Testis (tissue), 3 donors: ENCODE measurements around the gene GATAD2A. TPM values are rescaled to one million over a fixed set of nuclear protein-coding genes. Genes with fewer than 3 reads are reported as not detected.

Experiments used
- DNase-seq: peaks from one replicate; pipeline ENCODE4 v3.0.0-alpha.2; 2019
- H3K27ac ChIP-seq, 2 donors: fragments of 200-600 bp; sonication (generic); one replicate each; pipeline ENCODE4 v1.5.1; 2019
- H3K27me3 ChIP-seq: fragments of 200-600 bp; sonication (generic); one replicate; pipeline ENCODE4 v1.5.1; 2019
- H3K36me3 ChIP-seq: fragments of 200-600 bp; sonication (generic); one replicate; pipeline ENCODE4 v1.5.1; 2017; ENCODE audit warnings: low read depth; ENCODE audit errors: missing control alignments
- H3K4me1 ChIP-seq: fragments of 200-600 bp; sonication (generic); one replicate; pipeline ENCODE4 v1.5.1; 2019
- H3K4me3 ChIP-seq, 2 donors: fragments of 200-600 bp; sonication (generic); one replicate each; pipeline ENCODE4 v1.5.1; 2017 to 2019
- H3K9me3 ChIP-seq: fragments of 200-600 bp; sonication (generic); one replicate; pipeline ENCODE4 v1.5.1; 2017
- POLR2A ChIP-seq: fragments of 450-650 bp; IDR thresholded peaks from one replicate; pipeline ENCODE4 v1.6.1; 2017; ENCODE audit warnings: antibody characterized with exemption, mild to moderate bottlenecking, moderate library complexity
- WGBS, 2 donors: methylation state at CpG; one replicate each; pipeline ENCODE4 v1.1.5; 2018; 5-methylcytosine and 5-hydroxymethylcytosine counted together
- intact Hi-C: fragments of 100-400 bp; cut with DNase I; formaldehyde crosslinking; loops from one replicate; pipeline ENCODE4 v1.15.1; 2023; ENCODE audit warnings: low total_unique reads
- polyA plus RNA-seq: library from polyadenylated mRNA; stranded (reverse); fragments of 350-450 nt; fragmentation: Illumina TruSeq; extraction: RNeasy Lipid Tissue Mini Kit (QIAGEN cat#74804); gene quantifications from one replicate; pipeline ENCODE4 v1.2.3, GENCODE V29; 2014; ENCODE audit warnings: low read depth, low replicate concordance; ENCODE audit not compliant: insufficient read depth
- total RNA-seq, 2 donors: library from RNA; depleted of rRNA; stranded (reverse); fragments of >200 nt; gene quantifications; one replicate each; pipeline ENCODE4 v1.2.3, GENCODE V29; 2016
- TF ChIP-seq, protein P1 (sequence below), 3 experiments: fragments of 450-650 bp in 2 of 3; fragments of 200-600 bp in 1 of 3; sonication (generic) in 1 of 3; IDR thresholded peaks; one replicate each; pipeline ENCODE4 v1.5.1; 2016 to 2019; ENCODE audit warnings: antibody characterized with exemption in 3 of 3, mild to moderate bottlenecking in 2 of 3, moderate library complexity in 1 of 3

Gene GATAD2A
- total and polyA plus RNA-seq, 3 donors from 2014 or later: 109 to 197 (median 163) TPM

GRCh38 chr19:19495614-19496603 lies 90.4 kb downstream of the GATAD2A start:
- Histone ChIP-seq H3K4me3 (no peak overlapping the region), H3K36me3 (no peaks in the 10 kb centered on the region), H3K27ac (no peak overlapping the region), H3K9me3 (no peaks in the 10 kb centered on the region), H3K27me3 (no peaks in the 10 kb centered on the region), H3K4me1 (peaks cover 6% of the 10 kb centered on the region)
- intact Hi-C loops: no loop called here
- no peak for DNase-seq
- 94% methylated on average over 27 to 30 of the region's 30 CpGs for WGBS, 2 donors
- no peak for TF ChIP-seq POLR2A
- TF ChIP-seq, protein P1, sequence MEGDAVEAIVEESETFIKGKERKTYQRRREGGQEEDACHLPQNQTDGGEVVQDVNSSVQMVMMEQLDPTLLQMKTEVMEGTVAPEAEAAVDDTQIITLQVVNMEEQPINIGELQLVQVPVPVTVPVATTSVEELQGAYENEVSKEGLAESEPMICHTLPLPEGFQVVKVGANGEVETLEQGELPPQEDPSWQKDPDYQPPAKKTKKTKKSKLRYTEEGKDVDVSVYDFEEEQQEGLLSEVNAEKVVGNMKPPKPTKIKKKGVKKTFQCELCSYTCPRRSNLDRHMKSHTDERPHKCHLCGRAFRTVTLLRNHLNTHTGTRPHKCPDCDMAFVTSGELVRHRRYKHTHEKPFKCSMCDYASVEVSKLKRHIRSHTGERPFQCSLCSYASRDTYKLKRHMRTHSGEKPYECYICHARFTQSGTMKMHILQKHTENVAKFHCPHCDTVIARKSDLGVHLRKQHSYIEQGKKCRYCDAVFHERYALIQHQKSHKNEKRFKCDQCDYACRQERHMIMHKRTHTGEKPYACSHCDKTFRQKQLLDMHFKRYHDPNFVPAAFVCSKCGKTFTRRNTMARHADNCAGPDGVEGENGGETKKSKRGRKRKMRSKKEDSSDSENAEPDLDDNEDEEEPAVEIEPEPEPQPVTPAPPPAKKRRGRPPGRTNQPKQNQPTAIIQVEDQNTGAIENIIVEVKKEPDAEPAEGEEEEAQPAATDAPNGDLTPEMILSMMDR (IDR thresholded peaks at IDR 0.05): no peak

DNA sequence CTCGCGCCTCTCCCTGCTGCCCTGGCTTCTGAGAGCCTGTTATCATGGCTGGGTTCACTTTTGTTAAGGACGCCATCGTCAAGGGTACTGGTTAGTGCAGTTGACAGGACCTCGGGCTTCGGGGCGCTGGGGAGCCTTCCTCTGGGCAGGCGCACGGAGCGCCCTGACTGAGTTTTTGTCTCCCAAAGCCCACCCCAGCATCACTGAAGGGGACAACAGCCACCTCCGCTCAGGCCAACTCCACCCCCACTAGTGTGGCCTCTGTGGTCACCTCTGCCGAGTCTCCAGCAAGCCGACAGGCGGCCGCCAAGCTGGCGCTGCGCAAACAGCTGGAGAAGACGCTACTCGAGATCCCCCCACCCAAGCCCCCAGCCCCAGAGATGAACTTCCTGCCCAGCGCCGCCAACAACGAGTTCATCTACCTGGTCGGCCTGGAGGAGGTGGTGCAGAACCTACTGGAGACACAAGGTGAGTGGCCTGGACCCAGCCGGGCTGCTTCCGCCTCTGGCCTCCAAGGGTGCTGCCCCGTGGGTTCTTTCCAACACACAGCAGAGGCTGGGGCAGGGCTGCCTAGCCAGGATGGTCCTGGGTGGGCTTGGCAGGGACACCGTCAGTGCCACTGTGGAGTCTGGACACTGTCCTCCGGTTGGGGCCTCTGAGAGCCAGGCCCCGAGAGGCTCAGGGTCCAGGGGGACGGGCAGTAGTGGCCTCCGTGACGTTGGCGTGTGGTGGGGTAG lies 92.9 kb downstream of the GATAD2A start:
- WGBS, 2 donors: 92% methylated on average over 16 to 33 of the region's 33 CpGs
- H3K9me3 ChIP-seq: no peaks in the 10 kb centered on the region
- no peak overlapping the region for H3K27ac ChIP-seq
- TF ChIP-seq, protein P1 (IDR thresholded peaks at IDR 0.05): no peak
- no peak for TF ChIP-seq POLR2A
- no peaks in the 10 kb centered on the region for H3K4me1 ChIP-seq
- DNase-seq: no peak
- no peaks in the 10 kb centered on the region for H3K27me3 ChIP-seq
- intact Hi-C loops: no loop called here
- no peak overlapping the region for H3K4me3 ChIP-seq
- H3K36me3 ChIP-seq: no peaks in the 10 kb centered on the region

DNA sequence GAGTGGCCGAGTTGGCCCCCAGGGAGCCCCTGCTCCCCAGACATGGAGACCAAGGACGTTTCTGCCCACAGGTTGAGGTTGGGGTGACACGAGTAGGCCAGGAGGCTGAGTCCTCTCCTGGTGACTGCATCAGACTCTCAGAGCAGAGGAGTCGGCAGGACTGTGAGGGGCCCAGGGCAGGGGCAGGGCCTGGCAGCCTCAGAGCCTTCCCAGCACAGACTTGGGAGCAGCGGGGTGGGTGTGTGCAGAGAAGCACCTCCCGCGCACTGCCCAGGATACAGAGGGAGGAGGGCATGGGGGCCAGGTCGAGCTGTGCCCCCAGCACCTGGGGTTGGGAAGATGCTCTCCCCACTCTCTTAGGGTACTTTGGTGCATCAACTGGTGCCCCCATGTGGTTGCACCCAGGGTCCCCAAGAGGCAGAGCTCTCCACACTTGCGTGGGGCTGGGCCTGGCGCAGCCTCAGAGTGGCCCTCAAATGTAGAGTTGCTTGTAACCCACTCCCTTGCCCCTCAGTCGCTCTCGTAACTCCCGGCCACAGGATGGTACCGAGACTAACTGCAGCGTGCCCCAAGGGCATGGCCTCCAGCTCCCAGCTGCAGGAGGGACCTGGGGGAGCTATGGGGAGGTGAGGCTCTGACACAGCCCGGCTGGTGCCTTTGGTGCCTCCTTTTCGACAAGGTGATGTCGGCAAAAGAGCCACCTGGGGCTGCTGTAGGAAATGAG lies 94.0 kb downstream of the GATAD2A start:
- 75 to 92% methylated on average over 5 to 18 of the region's 18 CpGs for WGBS, 2 donors
- Histone ChIP-seq H3K36me3 (no peaks in the 10 kb centered on the region), H3K4me3 (no peak overlapping the region), H3K9me3 (no peaks in the 10 kb centered on the region), H3K27ac (no peak overlapping the region), H3K4me1 (no peaks in the 10 kb centered on the region), H3K27me3 (no peaks in the 10 kb centered on the region)
- intact Hi-C loops: no loop called here
- DNase-seq: no peak
- TF ChIP-seq POLR2A: no peak
- TF ChIP-seq, protein P1 (IDR thresholded peaks at IDR 0.05): no peak

- intact Hi-C loops: no loop called here
- 76 to 78% methylated on average over 24 to 34 of the region's 34 CpGs for WGBS, 2 donors
- Histone ChIP-seq H3K4me1 (no peaks in the 10 kb centered on the region), H3K27me3 (no peaks in the 10 kb centered on the region), H3K9me3 (no peaks in the 10 kb centered on the region), H3K36me3 (no peaks in the 10 kb centered on the region), H3K4me3 (no peak overlapping the region), H3K27ac (no peak overlapping the region)
- no peak for DNase-seq
- TF ChIP-seq POLR2A: no peak
- TF ChIP-seq, protein P1 (IDR thresholded peaks at IDR 0.05): no peak
Measured at GRCh38 chr19:19500975-19501644, 95.6 kb downstream of the GATAD2A start.
